Kidney (tissue), 14 donors: ENCODE data around the gene ZNF423. TPM values are rescaled to one million over a fixed set of nuclear protein-coding genes. Genes with fewer than 3 reads are reported as not detected.

Experiments
- DNase-seq, 5 donors: peaks; one replicate each; pipeline ENCODE4 v3.0.0-alpha.2; 2013 to 2020
- FAIRE-seq: peaks from 2 replicates; lab custom pipeline; 2012; peaks lifted over from hg19 to GRCh38; lab: Jason Lieb, UNC
- H3K27ac ChIP-seq, 2 donors: one replicate each; pipeline ENCODE4 v1.7.0; 2013; ENCODE audit warnings: low read depth in 2 of 2, low read length in 2 of 2, inconsistent platforms in 1 of 2
- H3K27me3 ChIP-seq: one replicate; pipeline ENCODE4 v1.7.1; 2013; ENCODE audit warnings: low read length, inconsistent platforms; ENCODE audit not compliant: control insufficient read depth, insufficient read depth
- H3K36me3 ChIP-seq, 3 donors: one replicate each; pipeline versions ENCODE4 v1.7.0 to v1.7.1; 2013; ENCODE audit warnings: low read length in 3 of 3, control low read depth in 1 of 3, inconsistent platforms in 1 of 3; ENCODE audit not compliant: insufficient read depth in 3 of 3, control insufficient read depth in 2 of 3
- H3K4me1 ChIP-seq, 3 donors: one replicate each; pipeline versions ENCODE4 v1.7.0 to v1.7.1; 2013; ENCODE audit warnings: low read length in 3 of 3, inconsistent platforms in 1 of 3, low read depth in 1 of 3; ENCODE audit not compliant: control insufficient read depth in 2 of 3, insufficient read depth in 2 of 3
- H3K4me3 ChIP-seq, 3 donors: one replicate each; pipeline versions ENCODE4 v1.7.0 to v1.8.1; 2013; ENCODE audit warnings: low read length in 3 of 3, control low read depth in 1 of 3, inconsistent platforms in 1 of 3
- H3K9ac ChIP-seq, 3 donors: one replicate each; pipeline versions ENCODE4 v1.7.0 to v1.7.1; 2013; ENCODE audit warnings: low read length in 3 of 3, control low read depth in 1 of 3, inconsistent platforms in 1 of 3
- H3K9me3 ChIP-seq, 3 donors: one replicate each; pipeline versions ENCODE4 v1.7.0 to v1.7.1; 2013; ENCODE audit warnings: low read length in 3 of 3, control low read depth in 1 of 3, inconsistent platforms in 1 of 3; ENCODE audit not compliant: control insufficient read depth in 2 of 3, insufficient read depth in 1 of 3
- intact Hi-C: fragments of 100-400 bp; cut with DNase I; formaldehyde crosslinking; loops from one replicate; pipeline ENCODE4 v1.11.1; 2022
- polyA plus RNA-seq: library from polyadenylated mRNA; stranded (reverse); fragments of 350-450 nt; fragmentation: Illumina TruSeq; extraction: RNeasy Lipid Tissue Mini Kit (QIAGEN cat#74804); gene quantifications from one replicate; pipeline ENCODE4 v1.2.3, GENCODE V29; 2014; ENCODE audit warnings: low read depth, low replicate concordance; ENCODE audit not compliant: insufficient read depth
- total RNA-seq: library from RNA; stranded (reverse); fragmentation: NEBNext Ultra II Directional; extraction: Animal tissue kit (Norgen Biotek cat#: 25700); gene quantifications from one replicate; pipeline ENCODE4 v1.2.1, GENCODE V29; 2021
- TF ChIP-seq, protein P1 (sequence below): IDR thresholded peaks from 3 replicates; pipeline ENCODE4 v1.5.1; 2012; ENCODE audit warnings: mild to moderate bottlenecking, moderate library complexity, borderline replicate concordance; ENCODE audit not compliant: insufficient read depth; ENCODE audit errors: extremely low read depth
- donor health status: control.
- donor health status: control.
- donor health status: control.
- donor health status: control.
- donor health status: control.
- donor health status: DM: yes; HTN: yes; CAD: no.
- donor health status: Normal renal cell carcinoma (clear cell type).

ZNF423 gene
- total and polyA plus RNA-seq, 2 donors from 2014 or later: 2.0 to 8.4 TPM

DNA sequence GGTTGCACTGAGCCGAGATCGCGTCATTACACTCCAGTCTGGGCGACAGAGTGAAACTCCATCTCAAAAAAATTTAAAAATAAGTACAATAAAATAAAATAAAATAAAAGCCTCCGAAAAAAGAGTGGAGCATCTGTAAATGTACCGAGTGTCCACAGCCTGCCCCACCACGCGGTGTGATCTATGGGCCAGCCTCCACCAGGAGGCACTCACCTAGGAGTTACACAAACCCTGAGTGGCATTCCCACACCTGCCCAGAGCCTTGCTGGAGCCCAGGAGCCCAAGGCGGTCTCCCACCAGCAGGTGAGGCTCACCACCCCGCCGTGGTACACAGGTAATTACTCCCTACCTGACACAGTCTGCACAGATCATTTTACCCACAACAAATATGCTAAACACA lies 183.2 kb downstream of the ZNF423 start:
- FAIRE-seq: no peak
- H3K27me3 ChIP-seq: no peaks in the 10 kb centered on the region
- no peak overlapping the region for H3K4me3 ChIP-seq
- no peaks in the 10 kb centered on the region for H3K4me1 ChIP-seq
- no peaks in the 10 kb centered on the region for H3K36me3 ChIP-seq
- TF ChIP-seq, protein P1, sequence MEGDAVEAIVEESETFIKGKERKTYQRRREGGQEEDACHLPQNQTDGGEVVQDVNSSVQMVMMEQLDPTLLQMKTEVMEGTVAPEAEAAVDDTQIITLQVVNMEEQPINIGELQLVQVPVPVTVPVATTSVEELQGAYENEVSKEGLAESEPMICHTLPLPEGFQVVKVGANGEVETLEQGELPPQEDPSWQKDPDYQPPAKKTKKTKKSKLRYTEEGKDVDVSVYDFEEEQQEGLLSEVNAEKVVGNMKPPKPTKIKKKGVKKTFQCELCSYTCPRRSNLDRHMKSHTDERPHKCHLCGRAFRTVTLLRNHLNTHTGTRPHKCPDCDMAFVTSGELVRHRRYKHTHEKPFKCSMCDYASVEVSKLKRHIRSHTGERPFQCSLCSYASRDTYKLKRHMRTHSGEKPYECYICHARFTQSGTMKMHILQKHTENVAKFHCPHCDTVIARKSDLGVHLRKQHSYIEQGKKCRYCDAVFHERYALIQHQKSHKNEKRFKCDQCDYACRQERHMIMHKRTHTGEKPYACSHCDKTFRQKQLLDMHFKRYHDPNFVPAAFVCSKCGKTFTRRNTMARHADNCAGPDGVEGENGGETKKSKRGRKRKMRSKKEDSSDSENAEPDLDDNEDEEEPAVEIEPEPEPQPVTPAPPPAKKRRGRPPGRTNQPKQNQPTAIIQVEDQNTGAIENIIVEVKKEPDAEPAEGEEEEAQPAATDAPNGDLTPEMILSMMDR: no peak
- H3K9ac ChIP-seq: no peak overlapping the region
- intact Hi-C loops: no loop called here
- H3K9me3 ChIP-seq: no peaks in the 10 kb centered on the region
- no peak for DNase-seq
- no peak overlapping the region for H3K27ac ChIP-seq

DNA sequence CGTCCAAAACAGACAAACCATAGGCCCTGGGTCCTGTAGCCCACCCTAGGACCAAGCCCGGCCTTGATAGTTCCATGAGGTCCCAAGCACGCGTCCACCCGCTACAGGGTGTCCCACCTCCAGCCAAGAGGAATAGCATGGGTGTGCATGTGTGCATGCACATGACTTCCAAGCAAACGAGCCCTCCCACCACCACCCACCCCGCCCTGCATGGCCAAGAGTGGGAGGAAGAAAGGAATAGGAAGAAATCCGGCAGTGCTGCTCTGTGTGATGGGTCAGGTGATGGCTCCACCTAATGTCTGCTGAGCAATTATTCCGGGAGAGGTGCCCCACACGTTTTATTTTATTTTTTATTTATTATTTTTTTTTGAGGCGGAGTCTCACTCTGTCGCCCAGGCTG lies 184.6 kb downstream of the ZNF423 start:
- intact Hi-C loops: no loop called here

DNA sequence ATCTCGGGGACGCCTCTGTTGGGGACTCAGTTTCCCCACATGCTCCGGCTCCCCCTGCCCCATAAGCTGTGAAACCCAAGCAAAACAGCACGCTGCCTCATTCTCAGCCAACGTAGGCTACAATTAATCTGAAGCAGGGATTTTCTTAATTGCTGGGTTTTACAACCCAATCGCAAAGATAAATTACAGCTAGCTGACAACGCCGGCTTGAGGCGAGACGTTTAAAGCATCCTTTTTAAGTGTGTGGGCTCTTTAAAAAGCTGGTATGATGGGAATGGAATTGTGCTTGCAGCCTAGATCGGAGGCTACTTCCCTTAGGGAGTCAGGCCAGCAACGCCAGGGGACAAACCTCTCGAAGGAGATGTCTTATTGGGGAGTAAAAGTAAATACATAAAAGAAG lies 185.3 kb downstream of the ZNF423 start:
- intact Hi-C loops: no loop called here
- TF ChIP-seq, protein P1: no peak
- Histone ChIP-seq H3K27ac (no peak overlapping the region), H3K9ac (no peak overlapping the region), H3K4me3 (no peak overlapping the region), H3K27me3 (no peaks in the 10 kb centered on the region), H3K4me1 (peaks cover 0 to 2% (median 0%) of the 10 kb centered on the region in 3 donors), H3K36me3 (no peaks in the 10 kb centered on the region), H3K9me3 (no peaks in the 10 kb centered on the region)
- peak in 2 of 5 donors; percentile 62 to 70 for DNase-seq
- no peak for FAIRE-seq

More for the DNA sequence above, 184.6 kb downstream of the ZNF423 start:
- no peak for FAIRE-seq
- H3K36me3 ChIP-seq: no peaks in the 10 kb centered on the region
- TF ChIP-seq, protein P1: no peak
- H3K27me3 ChIP-seq: no peaks in the 10 kb centered on the region
- H3K4me1 ChIP-seq: peaks cover 0 to under 1% (median 0%) of the 10 kb centered on the region in 3 donors
- DNase-seq: no peak
- no peak overlapping the region for H3K27ac ChIP-seq
- no peak overlapping the region for H3K4me3 ChIP-seq
- no peaks in the 10 kb centered on the region for H3K9me3 ChIP-seq
- no peak overlapping the region for H3K9ac ChIP-seq
